ENCODE data around the gene ATP2C2.

ATP2C2 gene

GRCh38 chr16:84498859-84499620 is 130.7 kb downstream of the ATP2C2 start:
- peak; percentile 77 for DNase-seq (ENCODE audit: low read depth)

- DNase-seq (ENCODE audit: low read depth) = no peak
Observed at GRCh38 chr16:84499638-84500037, 131.3 kb downstream of the ATP2C2 start.

GRCh38 chr16:84500531-84500930 is 132.2 kb downstream of the ATP2C2 start:
- no peak for DNase-seq (ENCODE audit: low read depth)

GRCh38 chr16:84501077-84501735 is 132.9 kb downstream of the ATP2C2 start:
- DNase-seq (ENCODE audit: low read depth) = peak; percentile 99

- DNase-seq (ENCODE audit: low read depth) = no peak
Observed at GRCh38 chr16:84502075-84502474, 133.7 kb downstream of the ATP2C2 start.

- peak; percentile 57 for DNase-seq (ENCODE audit: low read depth)
Observed at GRCh38 chr16:84502581-84502980, 134.2 kb downstream of the ATP2C2 start.

- peak; percentile 88 for DNase-seq (ENCODE audit: low read depth)
Observed at GRCh38 chr16:84503751-84504395, 135.5 kb downstream of the ATP2C2 start.

- DNase-seq (ENCODE audit: low read depth) = peak; percentile 99
Observed at GRCh38 chr16:84504420-84505248, 136.3 kb downstream of the ATP2C2 start, which contains the start of gene MEAK7. Gene MEAK7, minus strand, starts transcription at chr16:84504659. Its CDS starts 6,573 bp downstream, at chr16:84498086.

GRCh38 chr16:84505249-84506187 is 137.2 kb downstream of the ATP2C2 start:
- peak; percentile 36 for DNase-seq (ENCODE audit: low read depth)

- DNase-seq (ENCODE audit: low read depth) = no peak
Observed at GRCh38 chr16:84507011-84507982, 139.0 kb downstream of the ATP2C2 start.

- no peak for DNase-seq (ENCODE audit: low read depth)
Observed at GRCh38 chr16:84508502-84508901, 140.2 kb downstream of the ATP2C2 start.

- no peak for DNase-seq (ENCODE audit: low read depth)
Observed at GRCh38 chr16:84509032-84509950, 141.0 kb downstream of the ATP2C2 start.

- peak; percentile 91 for DNase-seq (ENCODE audit: low read depth)
Observed at GRCh38 chr16:84511180-84511800, 143.0 kb downstream of the ATP2C2 start.

- DNase-seq (ENCODE audit: low read depth) = no peak
Observed at GRCh38 chr16:84511831-84512230, 143.5 kb downstream of the ATP2C2 start.

- peak; percentile 91 for DNase-seq (ENCODE audit: low read depth)
Observed at GRCh38 chr16:84513123-84513522, 144.8 kb downstream of the ATP2C2 start.

- DNase-seq (ENCODE audit: low read depth) = no peak
Observed at GRCh38 chr16:84513666-84514065, 145.3 kb downstream of the ATP2C2 start.
